ENCODE measurements around the gene CNGB1.

GRCh38 chr16:57996406-57997175 lies 25.7 kb upstream of the CNGB1 start:
- TF ChIP-seq CTCF (IDR thresholded peaks at IDR 0.05; ENCODE audit: poor library complexity) (no peak), EZH2 (IDR thresholded peaks at IDR 0.05; ENCODE audit: borderline replicate concordance) (no peak)
